HG02973 (cell line): ENCODE results near the gene DLGAP1.
"Not testable (repeated sequence)": the region's sequence is repeated elsewhere in the genome, so short reads cannot be mapped to it uniquely, and the experiment has no call there.

Experiments
- ATAC-seq: cut with Tn5 transposase; IDR thresholded peaks from one replicate; pipeline ENCODE4 v1.9.1; 2021; ENCODE audit warnings: moderate library complexity; ENCODE audit not compliant: unreplicated experiment

DLGAP1 gene

GRCh38 chr18:4455113-4455811, at the start of gene DLGAP1:
Gene DLGAP1 (minus strand): TSS chr18:4455307.
- ATAC-seq = no peak

- not testable (repeated sequence) for ATAC-seq
Measured at GRCh38 chr18:4494703-4495284, 39.7 kb upstream of the DLGAP1 start.

GRCh38 chr18:4468511-4468910, 13.4 kb upstream of the DLGAP1 start:
- ATAC-seq = no peak

GRCh38 chr18:4454537-4455112, 482 bp downstream of the DLGAP1 start:
- no peak for ATAC-seq

- no peak for ATAC-seq
Measured at GRCh38 chr18:4453874-4454536, 1.1 kb downstream of the DLGAP1 start.

- ATAC-seq = no peak
Measured at GRCh38 chr18:4453567-4453873, 1.6 kb downstream of the DLGAP1 start.

- ATAC-seq = no peak
Measured at GRCh38 chr18:4450065-4450658, 4.9 kb downstream of the DLGAP1 start.

GRCh38 chr18:4445902-4446301, 9.2 kb downstream of the DLGAP1 start:
- ATAC-seq = no peak

GRCh38 chr18:4444306-4444705, 10.8 kb downstream of the DLGAP1 start:
- no peak for ATAC-seq

GRCh38 chr18:4441098-4441497, 14.0 kb downstream of the DLGAP1 start:
- no peak for ATAC-seq

- ATAC-seq = no peak
Measured at GRCh38 chr18:4438938-4439337, 16.2 kb downstream of the DLGAP1 start.

- ATAC-seq = no peak
Measured at GRCh38 chr18:4433717-4434116, 21.4 kb downstream of the DLGAP1 start.

GRCh38 chr18:4430836-4431235, 24.3 kb downstream of the DLGAP1 start:
- no peak for ATAC-seq

- no peak for ATAC-seq
Measured at GRCh38 chr18:4417714-4418113, 37.4 kb downstream of the DLGAP1 start.

GRCh38 chr18:4416976-4417375, 38.1 kb downstream of the DLGAP1 start:
- ATAC-seq = no peak

- ATAC-seq = no peak
Measured at GRCh38 chr18:4412286-4412685, 42.8 kb downstream of the DLGAP1 start.

GRCh38 chr18:4406856-4407255, 48.3 kb downstream of the DLGAP1 start:
- ATAC-seq = no peak

- ATAC-seq = no peak
Measured at GRCh38 chr18:4405965-4406364, 49.1 kb downstream of the DLGAP1 start.

GRCh38 chr18:4403836-4404235, 51.3 kb downstream of the DLGAP1 start:
- ATAC-seq = no peak

GRCh38 chr18:4400911-4401310, 54.2 kb downstream of the DLGAP1 start:
- ATAC-seq = no peak

- no peak for ATAC-seq
Measured at GRCh38 chr18:4399929-4400328, 55.2 kb downstream of the DLGAP1 start.

GRCh38 chr18:4394700-4395099, 60.4 kb downstream of the DLGAP1 start:
- ATAC-seq = no peak
